Measurements from ENCODE around the gene CTNNA1. TPM values are rescaled to one million over a fixed set of nuclear protein-coding genes. Genes with fewer than 3 reads are reported as not detected.
"Not testable (repeated sequence)": the region's sequence is repeated elsewhere in the genome, so short reads cannot be mapped to it uniquely, and the experiment has no call there.

Gene CTNNA1
- total and polyA plus RNA-seq, 2 donors: 170 to 331 TPM

- Histone ChIP-seq H3K4me1 (ENCODE audit: insufficient read depth) (no peaks in the 10 kb centered on the region), H3K36me3 (ENCODE audit: insufficient read depth) (no peaks in the 10 kb centered on the region), H3K4me3 (ENCODE audit: low read depth, low read length) (no peak overlapping the region), H3K27ac (ENCODE audit: low read depth) (no peak overlapping the region)
- no peak for DNase-seq (ENCODE audit: extremely low spot score)
- WGBS: 79% methylated on average over 3 of the region's 3 CpGs
These were observed 67.5 kb downstream of the CTNNA1 start for GRCh38 chr5:138820695-138821094.

GRCh38 chr5:138824516-138824915 is 71.3 kb downstream of the CTNNA1 start:
- H3K4me1 ChIP-seq (ENCODE audit: insufficient read depth): no peaks in the 10 kb centered on the region
- DNase-seq (ENCODE audit: extremely low spot score): no peak
- peaks cover 2% of the 10 kb centered on the region for H3K36me3 ChIP-seq (ENCODE audit: insufficient read depth)
- no peak overlapping the region for H3K27ac ChIP-seq (ENCODE audit: low read depth)
- WGBS: 67% methylated on average over 7 of the region's 7 CpGs
- no peak overlapping the region for H3K4me3 ChIP-seq (ENCODE audit: low read depth, low read length)

- 52% methylated on average over 5 of the region's 5 CpGs for WGBS
These were observed 72.0 kb downstream of the CTNNA1 start for GRCh38 chr5:138824924-138825863.

GRCh38 chr5:138828556-138828955 is 75.3 kb downstream of the CTNNA1 start:
- WGBS: 83% methylated on average over 4 of the region's 4 CpGs

More at GRCh38 chr5:138824924-138825863, 72.0 kb downstream of the CTNNA1 start:
- H3K27ac ChIP-seq (ENCODE audit: low read depth): no peak overlapping the region
- DNase-seq (ENCODE audit: extremely low spot score): no peak
- no peaks in the 10 kb centered on the region for H3K4me1 ChIP-seq (ENCODE audit: insufficient read depth)
- H3K4me3 ChIP-seq (ENCODE audit: low read depth, low read length): no peak overlapping the region
- H3K36me3 ChIP-seq (ENCODE audit: insufficient read depth): peaks cover 2% of the 10 kb centered on the region

GRCh38 chr5:138829341-138829740 is 76.1 kb downstream of the CTNNA1 start:
- 95% methylated on average over 3 of the region's 3 CpGs for WGBS
- H3K4me1 ChIP-seq (ENCODE audit: insufficient read depth): peaks cover 1% of the 10 kb centered on the region
- DNase-seq (ENCODE audit: extremely low spot score): no peak
- H3K36me3 ChIP-seq (ENCODE audit: insufficient read depth): peaks cover 2% of the 10 kb centered on the region
- H3K4me3 ChIP-seq (ENCODE audit: low read depth, low read length): no peak overlapping the region
- no peak overlapping the region for H3K27ac ChIP-seq (ENCODE audit: low read depth)

More at GRCh38 chr5:138828556-138828955, 75.3 kb downstream of the CTNNA1 start:
- H3K36me3 ChIP-seq (ENCODE audit: insufficient read depth): peaks cover 2% of the 10 kb centered on the region
- no peak overlapping the region for H3K4me3 ChIP-seq (ENCODE audit: low read depth, low read length)
- H3K4me1 ChIP-seq (ENCODE audit: insufficient read depth): peaks cover 1% of the 10 kb centered on the region
- no peak for DNase-seq (ENCODE audit: extremely low spot score)
- H3K27ac ChIP-seq (ENCODE audit: low read depth): no peak overlapping the region

GRCh38 chr5:138831703-138832102 is 78.5 kb downstream of the CTNNA1 start:
- Histone ChIP-seq H3K4me3 (ENCODE audit: low read depth, low read length) (no peak overlapping the region), H3K4me1 (ENCODE audit: insufficient read depth) (peaks cover 1% of the 10 kb centered on the region), H3K27ac (ENCODE audit: low read depth) (no peak overlapping the region), H3K36me3 (ENCODE audit: insufficient read depth) (peaks cover 2% of the 10 kb centered on the region)
- no peak for DNase-seq (ENCODE audit: extremely low spot score)

- Histone ChIP-seq H3K4me1 (ENCODE audit: insufficient read depth) (peaks cover 1% of the 10 kb centered on the region), H3K36me3 (ENCODE audit: insufficient read depth) (peaks cover 2% of the 10 kb centered on the region), H3K4me3 (ENCODE audit: low read depth, low read length) (no peak overlapping the region), H3K27ac (ENCODE audit: low read depth) (no peak overlapping the region)
- WGBS: 73% methylated on average over 2 of the region's 2 CpGs
- DNase-seq (ENCODE audit: extremely low spot score): no peak
These were observed 79.0 kb downstream of the CTNNA1 start for GRCh38 chr5:138832218-138832617.

GRCh38 chr5:138833080-138833479 is 79.9 kb downstream of the CTNNA1 start:
- H3K36me3 ChIP-seq (ENCODE audit: insufficient read depth): peaks cover 2% of the 10 kb centered on the region
- WGBS: 89% methylated on average over 2 of the region's 2 CpGs
- H3K4me1 ChIP-seq (ENCODE audit: insufficient read depth): peaks cover 1% of the 10 kb centered on the region

GRCh38 chr5:138833726-138834480 is 80.7 kb downstream of the CTNNA1 start:
- WGBS: 36% methylated on average over 3 of the region's 3 CpGs
- Histone ChIP-seq H3K4me1 (ENCODE audit: insufficient read depth) (peaks cover 1% of the 10 kb centered on the region), H3K36me3 (ENCODE audit: insufficient read depth) (peaks cover 2% of the 10 kb centered on the region), H3K27ac (ENCODE audit: low read depth) (no peak overlapping the region), H3K4me3 (ENCODE audit: low read depth, low read length) (no peak overlapping the region)
- no peak for DNase-seq (ENCODE audit: extremely low spot score)

More at GRCh38 chr5:138833080-138833479, 79.9 kb downstream of the CTNNA1 start:
- DNase-seq (ENCODE audit: extremely low spot score): no peak
- Histone ChIP-seq H3K4me3 (ENCODE audit: low read depth, low read length) (no peak overlapping the region), H3K27ac (ENCODE audit: low read depth) (no peak overlapping the region)

GRCh38 chr5:138834853-138835252 is 81.6 kb downstream of the CTNNA1 start:
- 94% methylated on average over 6 of the region's 6 CpGs for WGBS
- not testable (repeated sequence) for H3K36me3 ChIP-seq (ENCODE audit: insufficient read depth); H3K27ac ChIP-seq (ENCODE audit: low read depth); H3K4me1 ChIP-seq (ENCODE audit: insufficient read depth); H3K4me3 ChIP-seq (ENCODE audit: low read depth, low read length); DNase-seq (ENCODE audit: extremely low spot score)

- Histone ChIP-seq H3K4me3 (ENCODE audit: low read depth, low read length) (no peak overlapping the region), H3K27ac (ENCODE audit: low read depth) (no peak overlapping the region), H3K4me1 (ENCODE audit: insufficient read depth) (no peaks in the 10 kb centered on the region), H3K36me3 (ENCODE audit: insufficient read depth) (peaks cover 1% of the 10 kb centered on the region)
- DNase-seq (ENCODE audit: extremely low spot score): no peak
- WGBS: 95% methylated on average over 4 of the region's 4 CpGs
These were observed 83.9 kb downstream of the CTNNA1 start for GRCh38 chr5:138837160-138837559.

GRCh38 chr5:138840103-138840502 is 86.9 kb downstream of the CTNNA1 start:
- Histone ChIP-seq H3K4me3 (ENCODE audit: low read depth, low read length) (no peak overlapping the region), H3K4me1 (ENCODE audit: insufficient read depth) (no peaks in the 10 kb centered on the region), H3K36me3 (ENCODE audit: insufficient read depth) (peaks cover 1% of the 10 kb centered on the region), H3K27ac (ENCODE audit: low read depth) (no peak overlapping the region)
- 74% methylated on average over 3 of the region's 3 CpGs for WGBS
- DNase-seq (ENCODE audit: extremely low spot score): no peak

GRCh38 chr5:138841531-138841930 is 88.3 kb downstream of the CTNNA1 start:
- Histone ChIP-seq H3K4me1 (ENCODE audit: insufficient read depth) (no peaks in the 10 kb centered on the region), H3K36me3 (ENCODE audit: insufficient read depth) (peaks cover 1% of the 10 kb centered on the region), H3K27ac (ENCODE audit: low read depth) (no peak overlapping the region), H3K4me3 (ENCODE audit: low read depth, low read length) (no peak overlapping the region)
- WGBS: 84% methylated on average over 2 of the region's 2 CpGs
- no peak for DNase-seq (ENCODE audit: extremely low spot score)

All from urinary bladder (tissue), 4 donors.